Measurements from ENCODE around the gene ZNF580. TPM values are rescaled to one million over a fixed set of nuclear protein-coding genes. Genes with fewer than 3 reads are reported as not detected.

ZNF580 gene
- total and polyA plus RNA-seq, 9 of the 15 experiments (the other 6 are each of a cell fraction or from before 2014, with no cell fraction given): 2.3 to 47.4 (median 6.0) TPM

DNA sequence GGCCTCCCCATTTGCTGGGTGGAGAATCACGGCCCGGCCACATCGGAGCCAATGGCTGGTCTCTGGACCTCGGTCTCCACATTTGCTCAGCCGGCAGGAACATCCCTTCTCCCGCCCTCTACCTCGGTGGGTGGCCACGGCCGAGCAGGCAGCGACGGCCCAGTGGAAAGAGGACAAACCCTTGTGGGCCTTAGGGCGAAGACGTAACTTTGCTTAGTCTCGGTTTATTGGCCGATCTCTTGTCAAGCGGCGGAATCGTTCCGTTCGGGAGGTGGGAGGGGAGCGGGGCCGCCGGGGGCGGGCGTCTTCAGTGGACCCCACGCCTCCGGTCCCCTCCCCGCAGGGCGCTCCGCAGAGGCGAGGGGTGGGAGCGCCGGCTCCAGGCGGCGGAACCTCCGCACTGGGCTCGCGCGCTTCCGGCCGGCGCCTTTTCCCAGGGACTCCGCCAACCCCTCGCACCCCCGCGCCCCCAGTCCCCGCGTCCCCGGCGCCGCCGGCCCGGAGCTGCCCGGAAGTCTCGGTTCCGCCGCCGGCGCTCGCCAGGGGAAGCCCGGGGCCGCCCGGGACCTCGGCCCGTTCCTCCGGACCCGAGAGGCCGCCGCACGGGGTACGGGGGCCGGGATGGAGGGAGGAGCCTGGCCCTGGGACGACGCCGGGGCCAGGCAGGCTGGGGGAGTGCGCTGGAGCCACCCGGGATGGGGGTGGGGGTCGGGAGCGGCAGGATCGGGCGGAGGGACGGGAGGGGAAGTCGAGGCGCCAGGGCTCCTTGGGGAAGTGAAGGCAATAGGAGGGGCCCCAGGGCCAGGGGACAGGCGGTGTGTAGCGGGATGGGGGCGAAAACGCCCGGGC, at the start of gene ZNF580 (continued):
- TF ChIP-seq, protein P1, sequence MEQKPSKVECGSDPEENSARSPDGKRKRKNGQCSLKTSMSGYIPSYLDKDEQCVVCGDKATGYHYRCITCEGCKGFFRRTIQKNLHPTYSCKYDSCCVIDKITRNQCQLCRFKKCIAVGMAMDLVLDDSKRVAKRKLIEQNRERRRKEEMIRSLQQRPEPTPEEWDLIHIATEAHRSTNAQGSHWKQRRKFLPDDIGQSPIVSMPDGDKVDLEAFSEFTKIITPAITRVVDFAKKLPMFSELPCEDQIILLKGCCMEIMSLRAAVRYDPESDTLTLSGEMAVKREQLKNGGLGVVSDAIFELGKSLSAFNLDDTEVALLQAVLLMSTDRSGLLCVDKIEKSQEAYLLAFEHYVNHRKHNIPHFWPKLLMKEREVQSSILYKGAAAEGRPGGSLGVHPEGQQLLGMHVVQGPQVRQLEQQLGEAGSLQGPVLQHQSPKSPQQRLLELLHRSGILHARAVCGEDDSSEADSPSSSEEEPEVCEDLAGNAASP (IDR thresholded peaks at IDR 0.05): no peak
- TF ChIP-seq SMARCC2 (IDR thresholded peaks at IDR 0.05; ENCODE audit: low read depth) (no peak), OTX1 (CRISPR knock-in tag; IDR thresholded peaks at IDR 0.05) (peak; percentile 69; the same call in 1 of the 2 replicates), SAFB2 (IDR thresholded peaks at IDR 0.05; ENCODE audit: borderline replicate concordance, low read depth, low read length, severe bottlenecking) (no peak), SNIP1 (IDR thresholded peaks at IDR 0.05; ENCODE audit: low read depth) (no peak), STAT5B (CRISPR knock-in tag; IDR thresholded peaks at IDR 0.05) (no peak), ZNF77 (CRISPR knock-in tag; IDR thresholded peaks at IDR 0.05) (no peak), GTF2F1 (IDR thresholded peaks at IDR 0.05; ENCODE audit: low read depth, low read length) (no peak), ZNF766 (CRISPR knock-in tag; conservative IDR thresholded peaks at IDR 0.05) (no peak)
- TF ChIP-seq, protein P2, sequence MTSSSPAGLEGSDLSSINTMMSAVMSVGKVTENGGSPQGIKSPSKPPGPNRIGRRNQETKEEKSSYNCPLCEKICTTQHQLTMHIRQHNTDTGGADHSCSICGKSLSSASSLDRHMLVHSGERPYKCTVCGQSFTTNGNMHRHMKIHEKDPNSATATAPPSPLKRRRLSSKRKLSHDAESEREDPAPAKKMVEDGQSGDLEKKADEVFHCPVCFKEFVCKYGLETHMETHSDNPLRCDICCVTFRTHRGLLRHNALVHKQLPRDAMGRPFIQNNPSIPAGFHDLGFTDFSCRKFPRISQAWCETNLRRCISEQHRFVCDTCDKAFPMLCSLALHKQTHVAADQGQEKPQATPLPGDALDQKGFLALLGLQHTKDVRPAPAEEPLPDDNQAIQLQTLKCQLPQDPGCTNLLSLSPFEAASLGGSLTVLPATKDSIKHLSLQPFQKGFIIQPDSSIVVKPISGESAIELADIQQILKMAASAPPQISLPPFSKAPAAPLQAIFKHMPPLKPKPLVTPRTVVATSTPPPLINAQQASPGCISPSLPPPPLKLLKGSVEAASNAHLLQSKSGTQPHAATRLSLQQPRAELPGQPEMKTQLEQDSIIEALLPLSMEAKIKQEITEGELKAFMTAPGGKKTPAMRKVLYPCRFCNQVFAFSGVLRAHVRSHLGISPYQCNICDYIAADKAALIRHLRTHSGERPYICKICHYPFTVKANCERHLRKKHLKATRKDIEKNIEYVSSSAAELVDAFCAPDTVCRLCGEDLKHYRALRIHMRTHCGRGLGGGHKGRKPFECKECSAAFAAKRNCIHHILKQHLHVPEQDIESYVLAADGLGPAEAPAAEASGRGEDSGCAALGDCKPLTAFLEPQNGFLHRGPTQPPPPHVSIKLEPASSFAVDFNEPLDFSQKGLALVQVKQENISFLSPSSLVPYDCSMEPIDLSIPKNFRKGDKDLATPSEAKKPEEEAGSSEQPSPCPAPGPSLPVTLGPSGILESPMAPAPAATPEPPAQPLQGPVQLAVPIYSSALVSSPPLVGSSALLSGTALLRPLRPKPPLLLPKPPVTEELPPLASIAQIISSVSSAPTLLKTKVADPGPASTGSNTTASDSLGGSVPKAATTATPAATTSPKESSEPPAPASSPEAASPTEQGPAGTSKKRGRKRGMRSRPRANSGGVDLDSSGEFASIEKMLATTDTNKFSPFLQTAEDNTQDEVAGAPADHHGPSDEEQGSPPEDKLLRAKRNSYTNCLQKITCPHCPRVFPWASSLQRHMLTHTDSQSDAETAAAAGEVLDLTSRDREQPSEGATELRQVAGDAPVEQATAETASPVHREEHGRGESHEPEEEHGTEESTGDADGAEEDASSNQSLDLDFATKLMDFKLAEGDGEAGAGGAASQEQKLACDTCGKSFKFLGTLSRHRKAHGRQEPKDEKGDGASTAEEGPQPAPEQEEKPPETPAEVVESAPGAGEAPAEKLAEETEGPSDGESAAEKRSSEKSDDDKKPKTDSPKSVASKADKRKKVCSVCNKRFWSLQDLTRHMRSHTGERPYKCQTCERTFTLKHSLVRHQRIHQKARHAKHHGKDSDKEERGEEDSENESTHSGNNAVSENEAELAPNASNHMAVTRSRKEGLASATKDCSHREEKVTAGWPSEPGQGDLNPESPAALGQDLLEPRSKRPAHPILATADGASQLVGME (CRISPR knock-in tag; IDR thresholded peaks at IDR 0.05): no peak
- TF ChIP-seq, protein P3, sequence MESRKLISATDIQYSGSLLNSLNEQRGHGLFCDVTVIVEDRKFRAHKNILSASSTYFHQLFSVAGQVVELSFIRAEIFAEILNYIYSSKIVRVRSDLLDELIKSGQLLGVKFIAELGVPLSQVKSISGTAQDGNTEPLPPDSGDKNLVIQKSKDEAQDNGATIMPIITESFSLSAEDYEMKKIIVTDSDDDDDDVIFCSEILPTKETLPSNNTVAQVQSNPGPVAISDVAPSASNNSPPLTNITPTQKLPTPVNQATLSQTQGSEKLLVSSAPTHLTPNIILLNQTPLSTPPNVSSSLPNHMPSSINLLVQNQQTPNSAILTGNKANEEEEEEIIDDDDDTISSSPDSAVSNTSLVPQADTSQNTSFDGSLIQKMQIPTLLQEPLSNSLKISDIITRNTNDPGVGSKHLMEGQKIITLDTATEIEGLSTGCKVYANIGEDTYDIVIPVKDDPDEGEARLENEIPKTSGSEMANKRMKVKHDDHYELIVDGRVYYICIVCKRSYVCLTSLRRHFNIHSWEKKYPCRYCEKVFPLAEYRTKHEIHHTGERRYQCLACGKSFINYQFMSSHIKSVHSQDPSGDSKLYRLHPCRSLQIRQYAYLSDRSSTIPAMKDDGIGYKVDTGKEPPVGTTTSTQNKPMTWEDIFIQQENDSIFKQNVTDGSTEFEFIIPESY (CRISPR knock-in tag; IDR thresholded peaks at IDR 0.05): no peak
